GOT3 (cell line): ENCODE data around the gene POP4.
"Not testable (repeated sequence)": the region's sequence is repeated elsewhere in the genome, so short reads cannot be mapped to it uniquely, and the experiment has no call there.

Experiments used
- DNase-seq: peaks from one replicate; lab custom pipeline; 2025; ENCODE audit warnings: mixed read lengths; lab: John Stamatoyannopoulos, UW

Gene POP4

GRCh38 chr19:29610574-29611271 is 4.6 kb downstream of the POP4 start:
- DNase-seq: no peak

GRCh38 chr19:29612121-29612520 is 6.0 kb downstream of the POP4 start:
- no peak for DNase-seq

DNA sequence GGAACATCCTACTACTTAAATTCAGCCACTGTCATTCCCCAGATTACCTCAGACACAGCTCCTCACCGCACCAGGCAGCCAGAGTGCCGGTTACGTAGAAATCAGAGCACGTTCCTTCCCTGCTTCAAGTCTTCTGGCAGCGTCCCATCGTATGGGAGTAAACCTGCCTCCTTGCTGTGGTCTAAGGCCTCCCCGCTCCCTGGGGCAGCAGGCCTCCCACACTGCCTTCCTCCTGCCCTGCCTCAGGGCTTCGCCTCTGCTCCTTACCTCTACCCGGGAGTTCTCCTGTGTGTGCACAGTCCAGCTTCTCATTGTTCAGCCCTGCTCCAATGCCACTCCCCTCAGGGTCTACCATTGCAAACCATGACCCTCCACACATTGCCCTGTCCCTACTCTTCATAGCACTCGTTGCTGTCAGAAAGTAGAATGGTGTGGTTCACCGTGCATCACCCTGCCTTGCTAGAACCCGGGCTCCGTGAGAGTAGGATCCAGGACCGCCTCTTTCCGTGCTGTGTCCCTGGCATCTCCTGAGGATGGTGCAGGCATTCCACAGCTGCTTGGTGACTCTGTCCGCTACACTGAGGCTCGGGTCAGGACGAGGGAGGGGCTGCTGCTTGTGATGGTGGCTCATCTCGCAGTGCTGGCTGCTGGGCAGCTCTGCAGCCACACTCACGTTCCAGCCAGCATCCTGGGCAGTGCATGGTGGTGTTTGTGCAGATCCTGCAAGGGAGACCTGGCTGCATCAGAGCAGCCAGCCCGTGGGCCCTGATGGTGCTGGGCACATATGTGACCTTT is 6.9 kb downstream of the POP4 start:
- no peak for DNase-seq

DNA sequence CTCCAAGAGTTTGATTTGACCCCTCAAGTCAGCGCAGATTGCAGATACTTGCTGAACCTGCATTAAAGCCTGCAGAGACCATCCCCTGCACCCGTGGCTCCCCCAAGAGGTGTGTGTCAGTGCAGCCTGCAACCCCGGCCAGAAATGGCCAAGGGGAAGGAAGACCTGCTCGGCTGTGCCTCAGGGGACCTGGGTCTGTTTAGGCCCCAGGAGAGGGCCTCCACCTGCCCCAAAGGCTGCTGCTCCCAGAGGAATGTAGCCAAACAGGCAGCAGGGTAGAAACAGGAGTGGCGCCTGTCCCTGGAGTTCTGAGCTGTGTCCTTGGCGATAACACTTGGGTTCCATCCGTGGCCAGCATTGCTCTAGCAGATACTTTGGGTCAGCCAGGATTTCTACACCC is 8.0 kb downstream of the POP4 start:
- DNase-seq: no peak

DNA sequence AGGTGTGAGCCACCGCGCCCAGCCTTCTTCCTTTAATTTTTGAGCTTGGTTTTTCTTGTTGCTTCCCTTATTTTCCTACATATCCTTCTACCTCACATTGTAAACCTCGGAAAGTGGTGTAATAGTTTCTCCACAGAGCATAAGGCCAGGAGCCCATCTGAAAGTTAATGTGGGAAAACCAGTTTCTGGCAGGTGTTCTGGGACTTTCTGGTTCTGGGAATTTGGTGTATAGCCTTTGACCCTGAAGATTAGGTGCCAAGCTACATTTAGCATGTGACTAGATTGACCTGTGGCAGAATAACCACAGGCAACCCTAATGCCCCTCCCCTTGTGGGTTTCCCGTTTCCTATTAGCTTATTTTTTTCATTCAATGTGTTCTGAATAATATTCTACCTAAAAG is 8.7 kb downstream of the POP4 start:
- no peak for DNase-seq

GRCh38 chr19:29615891-29616425 is 9.9 kb downstream of the POP4 start:
- DNase-seq: no peak

DNA sequence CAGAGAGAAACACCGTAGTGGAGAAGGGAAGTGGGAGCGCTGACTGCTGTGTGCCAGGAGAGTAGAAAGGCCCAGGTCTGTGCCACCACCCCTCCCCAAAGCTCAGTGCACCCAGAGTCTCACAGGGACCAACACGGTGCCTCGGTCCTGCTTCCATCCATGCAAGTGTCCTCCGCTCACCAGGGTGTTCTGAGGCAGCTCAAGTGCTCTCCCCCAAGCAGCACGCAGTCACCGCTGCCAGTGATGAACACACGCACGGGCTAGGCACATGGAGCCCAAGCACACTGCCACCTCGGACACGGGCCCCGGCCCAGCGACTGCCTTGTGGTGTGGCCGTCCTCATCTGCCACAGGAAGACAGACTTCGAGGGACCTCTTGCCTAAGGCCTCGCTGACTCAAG is 10.5 kb downstream of the POP4 start:
- DNase-seq: no peak

DNA sequence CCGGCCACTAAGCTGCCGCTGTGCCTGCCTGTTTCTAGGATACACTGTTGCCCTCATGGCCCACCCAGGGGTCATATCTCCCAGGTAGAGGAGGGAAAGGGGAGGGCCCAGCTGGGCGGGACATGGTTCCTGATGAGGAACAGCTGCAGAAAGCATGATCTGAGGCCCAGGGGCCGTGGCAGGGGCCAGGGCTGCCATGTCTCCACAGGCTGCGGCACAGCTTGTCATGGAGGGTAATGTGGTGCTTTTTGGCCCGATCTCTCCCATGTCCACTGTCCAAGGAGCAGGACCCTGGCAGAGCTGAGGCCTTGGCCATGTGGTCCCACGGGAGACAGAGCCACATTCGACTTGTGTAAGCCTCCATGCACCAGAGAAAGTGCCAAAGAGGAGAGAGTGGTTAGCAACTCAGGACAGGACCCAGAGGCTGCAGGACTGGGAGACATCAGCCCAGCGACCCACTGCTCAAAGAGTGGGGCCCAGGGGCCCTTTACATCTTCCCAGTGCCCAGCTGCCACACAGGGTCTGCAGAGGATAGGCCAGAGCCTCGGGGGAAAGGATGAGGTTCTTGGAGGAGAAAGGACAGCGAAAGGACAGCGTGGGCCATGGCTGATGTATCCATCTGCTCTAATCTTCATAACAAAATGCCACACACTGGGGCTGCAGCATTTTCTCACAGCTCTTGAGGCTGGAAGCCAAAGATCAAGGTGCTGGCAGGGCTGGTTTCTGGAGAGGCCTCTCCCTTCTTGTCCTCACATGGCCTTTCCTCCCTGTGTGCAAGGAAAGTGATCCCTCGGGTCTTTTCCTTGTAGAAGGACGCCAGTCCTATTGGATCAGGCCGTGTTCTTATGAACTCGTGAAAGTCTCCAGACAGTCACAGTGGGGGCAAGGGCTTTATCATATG is 11.5 kb downstream of the POP4 start:
- DNase-seq: no peak

GRCh38 chr19:29618434-29618833 is 12.4 kb downstream of the POP4 start:
- DNase-seq: no peak

GRCh38 chr19:29618871-29619270 is 12.8 kb downstream of the POP4 start:
- DNase-seq: no peak

- DNase-seq: no peak
Measured at GRCh38 chr19:29620931-29621351, 14.9 kb downstream of the POP4 start.

DNA sequence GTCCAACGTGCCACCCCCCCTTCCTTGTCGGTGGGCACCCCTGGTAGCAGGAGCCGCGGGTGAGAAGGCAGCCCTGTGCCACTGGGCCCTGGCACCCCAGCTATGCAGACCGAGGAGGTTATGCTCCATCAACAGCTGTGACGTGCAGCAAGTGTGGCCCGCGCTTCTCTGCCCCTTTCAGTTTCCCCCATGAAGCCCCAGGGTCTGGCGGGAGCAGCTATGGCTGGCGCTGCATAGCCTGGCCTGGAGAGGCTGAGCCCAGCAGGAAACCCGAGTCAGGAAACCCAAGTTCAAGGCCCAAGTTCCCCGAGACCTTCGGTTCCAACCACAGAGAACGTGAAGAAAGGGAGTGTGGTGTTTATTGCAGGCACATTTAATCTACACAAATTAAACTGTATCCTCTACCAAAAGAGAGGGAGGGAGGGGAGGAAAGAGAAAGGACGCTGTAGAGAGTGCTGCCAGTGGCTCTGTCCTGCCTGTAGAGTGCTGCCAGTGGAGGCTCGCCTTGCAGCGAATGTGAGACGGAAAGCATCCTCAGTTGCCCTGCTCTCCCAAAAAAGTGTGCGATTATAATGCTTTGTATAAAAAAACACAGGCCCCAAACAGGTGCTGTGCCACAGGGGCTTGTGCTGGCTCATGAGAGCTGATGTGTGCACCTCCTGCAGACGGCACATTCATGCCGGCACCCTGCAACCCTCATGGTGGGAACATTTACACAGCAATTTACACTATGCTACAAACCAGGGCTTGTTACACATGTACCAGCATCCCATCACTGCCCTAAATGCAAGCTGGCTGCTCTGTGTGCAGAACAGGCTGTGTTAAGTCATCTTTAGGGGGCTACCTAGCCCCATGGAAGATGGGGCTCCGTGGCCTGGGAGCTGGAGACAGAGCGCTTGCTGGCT is 16.3 kb downstream of the POP4 start:
- no peak for DNase-seq

- DNase-seq: no peak
Measured at GRCh38 chr19:29623726-29624488, 17.8 kb downstream of the POP4 start.

DNA sequence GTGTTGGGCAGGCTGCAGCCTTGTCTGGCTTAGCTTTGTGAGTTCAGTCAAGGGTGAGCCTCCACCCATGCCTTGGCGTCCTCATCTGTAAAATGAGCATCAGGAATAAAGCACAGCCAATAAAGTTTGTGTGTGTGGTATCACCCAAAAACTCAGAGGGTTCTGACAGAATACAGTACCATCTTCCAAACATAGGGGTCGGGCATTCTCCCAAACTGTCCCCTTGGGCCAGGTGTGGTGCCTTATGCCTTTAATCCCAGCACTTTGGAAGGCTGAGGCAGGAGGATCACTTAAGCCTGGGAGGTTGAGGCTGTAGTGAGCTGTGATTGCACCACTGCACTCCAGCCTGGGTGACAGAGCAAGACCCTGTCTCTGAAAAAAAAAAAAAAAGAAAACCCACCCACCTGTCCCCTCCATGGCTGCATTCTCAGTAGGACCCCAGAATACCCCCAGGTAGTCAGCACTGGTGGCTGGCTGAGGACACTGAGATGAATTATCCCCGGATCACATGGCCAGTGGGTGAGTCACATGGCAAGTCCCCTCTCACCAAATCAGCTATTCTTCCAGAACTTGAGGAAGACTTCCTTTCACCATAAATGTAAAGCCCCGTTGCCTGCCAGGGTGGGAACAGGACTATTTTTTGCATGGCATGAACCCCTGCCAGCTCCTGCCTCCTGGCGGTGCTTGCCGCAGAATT is 18.6 kb downstream of the POP4 start:
- DNase-seq: no peak

GRCh38 chr19:29625186-29625651 is 19.1 kb downstream of the POP4 start:
- DNase-seq: no peak

DNA sequence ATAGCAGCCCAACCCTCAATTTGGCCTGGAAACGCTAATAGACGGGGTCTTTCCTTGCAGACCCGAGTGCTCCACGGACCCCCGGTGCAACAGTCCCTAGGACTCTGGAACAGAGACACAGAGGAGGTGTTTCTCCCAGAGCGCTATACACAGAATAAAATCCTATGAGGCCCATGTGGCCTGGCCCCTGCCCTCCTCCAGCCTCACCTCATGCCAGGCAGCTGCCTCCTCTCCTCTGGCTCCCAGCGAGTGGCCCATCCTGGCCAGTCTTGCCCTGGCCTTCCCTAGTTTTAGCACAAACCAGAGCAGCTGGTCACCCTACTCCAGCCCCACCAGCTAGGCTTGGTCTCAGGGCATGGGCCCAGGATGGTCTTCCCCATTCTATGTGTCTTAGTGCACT is 20.3 kb downstream of the POP4 start:
- no peak for DNase-seq

DNA sequence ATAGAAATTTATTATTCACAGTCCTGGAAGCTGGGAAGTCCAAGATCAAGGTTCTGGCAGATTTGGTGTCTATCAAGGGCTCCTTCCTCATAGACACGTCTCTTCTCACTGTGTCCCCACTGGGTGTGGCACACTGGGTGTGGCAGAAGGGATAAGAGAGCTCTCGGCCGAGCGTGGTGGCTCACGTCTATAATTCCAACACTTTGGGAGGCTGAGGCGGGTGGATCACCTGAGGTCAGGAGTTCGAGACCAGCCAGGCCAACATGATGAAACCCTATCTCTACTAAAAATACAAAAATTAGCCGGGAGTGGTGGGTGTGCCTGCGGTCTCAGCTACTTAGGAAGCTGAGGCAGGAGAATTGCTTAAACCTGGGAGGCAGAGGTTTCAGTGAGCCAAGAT is 20.7 kb downstream of the POP4 start:
- not testable (repeated sequence) for DNase-seq

DNA sequence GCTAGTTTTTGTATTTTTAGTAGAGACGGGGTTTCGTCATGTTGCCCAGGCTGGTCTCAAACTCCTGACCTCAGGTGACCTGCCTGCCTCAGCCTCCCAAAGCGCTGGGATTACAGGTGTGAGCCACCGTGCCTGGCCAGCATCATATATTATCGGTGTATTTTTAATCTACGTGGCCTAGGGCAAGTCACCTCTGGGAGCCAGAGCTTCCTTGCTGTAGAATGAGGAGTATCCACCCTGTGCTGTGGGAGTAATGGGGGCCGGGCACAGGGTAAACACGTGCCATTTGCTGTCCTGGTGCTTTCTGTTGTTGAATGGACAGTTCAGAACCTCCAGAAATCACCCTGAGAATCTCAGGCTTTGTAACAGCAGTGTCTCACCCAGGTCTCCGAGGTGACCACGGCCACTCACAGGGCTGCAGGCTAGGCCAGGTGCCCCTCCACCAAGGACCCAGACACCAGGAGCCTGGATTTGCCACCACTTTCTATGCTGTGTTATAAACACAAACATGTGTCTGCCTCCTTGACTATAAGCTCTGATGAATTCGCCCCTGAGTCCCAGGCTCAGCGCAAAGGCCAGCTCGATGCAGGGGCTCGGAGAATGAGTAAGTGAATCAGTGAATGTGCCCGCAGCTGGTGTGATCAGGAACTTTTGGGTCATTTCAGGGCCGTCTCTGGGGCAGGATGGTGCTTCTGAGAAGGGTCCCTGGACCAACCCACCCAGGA is 22.7 kb downstream of the POP4 start:
- no peak for DNase-seq
